HCT116 (cell line): Measurements from ENCODE around the gene MPV17. TPM values are rescaled to one million over a fixed set of nuclear protein-coding genes. Genes with fewer than 3 reads are reported as not detected.

ENCODE experiments used
- ATAC-seq: fragments of 200-7000 bp; cut with Tn5 transposase; 2 replicates; pipeline ENCODE4 v1.9.1; 2020; ENCODE audit warnings: mild to moderate bottlenecking, moderate library complexity
- BruUV-seq: library from RNA; stranded (reverse); fragments of 400-500 nt; replicated peaks from 2 replicates; lab custom pipeline; 2021; lab: Mats Ljungman, UMichigan
- CTCF ChIA-PET: fragments of 300-600 bp; sonication (Branson Sonifier 250); formaldehyde crosslinking; loops from one replicate; lab custom pipeline; 2021; ENCODE audit warnings: antibody characterized with exemption; lab: Charles Lee
- POLR2A ChIA-PET: fragments of 300-600, 350-600 bp; sonication (Branson Sonifier 250); formaldehyde crosslinking; loops from one replicate; lab custom pipeline; 2021; ENCODE audit warnings: antibody characterized with exemption; lab: Charles Lee
- RAD21 ChIA-PET, 2 experiments: fragments of 300-600 bp; sonication (Branson Sonifier 250); formaldehyde crosslinking; loops; one replicate each; lab custom pipeline; 2023; ENCODE audit warnings: low total read pairs in 2 of 2; ENCODE audit not compliant: uncharacterized antibody in 2 of 2, unreplicated experiment in 2 of 2, low non-redundant PET in 1 of 2; lab: Charles Lee
- DNase-seq: peaks from one replicate; pipeline ENCODE4 v3.0.0-alpha.2; 2010; ENCODE audit warnings: low read depth, low spot score
- H2AFZ ChIP-seq: fragments of 200-600 bp; shearing (Covaris generic), sonication (generic); 2 replicates; pipeline ENCODE4 v1.6.1; 2017; ENCODE audit warnings: low read depth, mixed run types, mixed read lengths, antibody characterized with exemption, low read length; ENCODE audit not compliant: poor library complexity, severe bottlenecking
- H3K27ac ChIP-seq: 2 replicates; pipeline ENCODE4 v1.5.1; 2012; ENCODE audit warnings: low read depth, low read length
- H3K27me3 ChIP-seq: fragments of 200-600 bp; sonication (generic); 2 replicates; pipeline ENCODE4 v1.6.1; 2016; ENCODE audit warnings: mixed run types, low read length, mixed read lengths; ENCODE audit not compliant: insufficient read depth
- H3K36me3 ChIP-seq, 2 experiments: fragments of 200-500 bp in 1 of 2; fragments of 200-600 bp in 1 of 2; sonication (Bioruptor generic) in 1 of 2; sonication (generic) in 1 of 2; 2 replicates each; pipeline versions ENCODE4 v1.5.1 to v1.6.1; 2014 to 2016; ENCODE audit warnings: low read length in 2 of 2, inconsistent platforms in 1 of 2, mixed read lengths in 1 of 2, mixed run types in 1 of 2; ENCODE audit not compliant: insufficient read depth in 2 of 2, control insufficient read depth in 1 of 2
- H3K4me1 ChIP-seq, 2 experiments: fragments of 200-600 bp in 1 of 2; sonication (generic) in 1 of 2; 2 replicates each; pipeline versions ENCODE4 v1.5.1 to v1.6.1; 2012 to 2017; ENCODE audit warnings: low read length in 2 of 2, inconsistent platforms in 1 of 2, mild to moderate bottlenecking in 1 of 2, mixed read lengths in 1 of 2, mixed run types in 1 of 2, moderate library complexity in 1 of 2; ENCODE audit not compliant: insufficient read depth in 2 of 2, control insufficient read depth in 1 of 2
- H3K4me2 ChIP-seq: fragments of 200-600 bp; sonication (generic); 2 replicates; pipeline ENCODE4 v1.6.1; 2017; ENCODE audit warnings: mixed run types, low read length, mixed read lengths
- H3K4me3 ChIP-seq, 2 experiments: fragments of 200-600 bp in 1 of 2; sonication (generic) in 1 of 2; replicated peaks in 1 of 2; 2 replicates each; pipeline ENCODE4 v1.5.1; 2011 to 2016; ENCODE audit warnings: low read length in 2 of 2, control low read depth in 1 of 2, low read depth in 1 of 2, mild to moderate bottlenecking in 1 of 2, mixed read lengths in 1 of 2, mixed run types in 1 of 2
- H3K79me2 ChIP-seq: fragments of 200-600 bp; sonication (generic); 2 replicates; pipeline ENCODE4 v1.6.1; 2017; ENCODE audit warnings: mild to moderate bottlenecking, mixed run types, low read length, moderate library complexity, mixed read lengths; ENCODE audit not compliant: insufficient read depth
- H3K9ac ChIP-seq: fragments of 200-600 bp; sonication (generic); 2 replicates; pipeline ENCODE4 v1.6.1; 2016; ENCODE audit warnings: low read length, mixed read lengths
- H3K9me2 ChIP-seq: fragments of 200-600 bp; sonication (generic), shearing (Covaris generic); 2 replicates; pipeline ENCODE4 v1.6.1; 2017; ENCODE audit warnings: mixed run types, mild to moderate bottlenecking, moderate library complexity; ENCODE audit not compliant: insufficient read depth
- H3K9me3 ChIP-seq, 2 experiments: fragments of 200-500 bp in 1 of 2; fragments of 200-600 bp in 1 of 2; sonication (Bioruptor generic) in 1 of 2; sonication (generic) in 1 of 2; 2 replicates each; pipeline ENCODE4 v1.6.1; 2014 to 2017; ENCODE audit warnings: low read length in 2 of 2, mixed read lengths in 2 of 2, inconsistent platforms in 1 of 2, low read depth in 1 of 2, mild to moderate bottlenecking in 1 of 2, mixed run types in 1 of 2, moderate library complexity in 1 of 2; ENCODE audit not compliant: control insufficient read depth in 1 of 2, insufficient read depth in 1 of 2
- H4K20me1 ChIP-seq: fragments of 200-600 bp; sonication (generic), shearing (Covaris generic); 2 replicates; pipeline ENCODE4 v1.6.1; 2017; ENCODE audit warnings: mixed run types, mild to moderate bottlenecking, moderate library complexity; ENCODE audit not compliant: insufficient read depth
- CBX3 ChIP-seq: IDR thresholded peaks from 2 replicates; pipeline ENCODE4 v1.6.1; 2012; ENCODE audit warnings: low read depth
- CEBPB ChIP-seq: IDR thresholded peaks from 2 replicates; pipeline ENCODE4 v1.6.1; 2012; ENCODE audit warnings: low read depth
- EGR1 ChIP-seq: IDR thresholded peaks from 2 replicates; pipeline ENCODE4 v1.6.1; 2012; ENCODE audit warnings: low read depth
- ELF1 ChIP-seq: IDR thresholded peaks from 2 replicates; pipeline ENCODE4 v1.6.1; 2012; ENCODE audit warnings: low read depth, borderline replicate concordance
- FOSL1 ChIP-seq: IDR thresholded peaks from 2 replicates; pipeline ENCODE4 v1.6.1; 2012; ENCODE audit warnings: low read depth
- RAD21 ChIP-seq: IDR thresholded peaks from 2 replicates; pipeline ENCODE4 v1.6.1; 2012; ENCODE audit warnings: low read depth, mild to moderate bottlenecking
- SRF ChIP-seq: IDR thresholded peaks from 2 replicates; pipeline ENCODE4 v1.6.1; 2012; ENCODE audit warnings: low read depth
- TCF7L2 ChIP-seq: IDR thresholded peaks from 2 replicates; pipeline ENCODE4 v1.7.0; 2011; ENCODE audit warnings: borderline replicate concordance, inconsistent platforms; ENCODE audit not compliant: insufficient read depth, insufficient read length; ENCODE audit errors: extremely low read depth
- YY1 ChIP-seq: IDR thresholded peaks from 2 replicates; pipeline ENCODE4 v1.6.1; 2011; ENCODE audit warnings: low read length, low read depth, moderate library complexity, mild to moderate bottlenecking; ENCODE audit not compliant: insufficient replicate concordance; ENCODE audit errors: extremely low read depth
- ZFX ChIP-seq: fragments of 450-650 bp; IDR thresholded peaks from 2 replicates; pipeline ENCODE4 v1.6.1; 2017
- intact Hi-C: fragments of 100-400 bp; cut with micrococcal nuclease; formaldehyde crosslinking; loops from 2 replicates; pipeline ENCODE4 v1.10.0; 2022
- total RNA-seq: library from RNA; stranded (reverse); gene quantifications from one replicate; pipeline ENCODE4 v1.2.1, GENCODE V29; 2021; ENCODE audit not compliant: unreplicated experiment
- TF ChIP-seq, protein P1 (sequence below), 3 experiments: fragments of 200-600 bp in 1 of 3; sonication (generic) in 1 of 3; IDR thresholded peaks in 2 of 3; conservative IDR thresholded peaks in 1 of 3; 2 replicates each; pipeline ENCODE4 v1.5.1; 2012 to 2017; ENCODE audit warnings: low read depth in 2 of 3, low read length in 2 of 3, antibody characterized with exemption in 1 of 3, borderline replicate concordance in 1 of 3, control low read depth in 1 of 3, mild to moderate bottlenecking in 1 of 3, mixed read lengths in 1 of 3, mixed run types in 1 of 3, moderate library complexity in 1 of 3; ENCODE audit not compliant: insufficient read depth in 1 of 3
- TF ChIP-seq, protein P2 (sequence below): IDR thresholded peaks from 2 replicates; pipeline ENCODE4 v1.6.1; 2011; ENCODE audit warnings: mild to moderate bottlenecking, low read length, moderate library complexity; ENCODE audit not compliant: insufficient replicate concordance; ENCODE audit errors: extremely low read depth

The MPV17 gene
- total RNA-seq, 1 experiment from 2014 or later = 55.4 TPM

DNA sequence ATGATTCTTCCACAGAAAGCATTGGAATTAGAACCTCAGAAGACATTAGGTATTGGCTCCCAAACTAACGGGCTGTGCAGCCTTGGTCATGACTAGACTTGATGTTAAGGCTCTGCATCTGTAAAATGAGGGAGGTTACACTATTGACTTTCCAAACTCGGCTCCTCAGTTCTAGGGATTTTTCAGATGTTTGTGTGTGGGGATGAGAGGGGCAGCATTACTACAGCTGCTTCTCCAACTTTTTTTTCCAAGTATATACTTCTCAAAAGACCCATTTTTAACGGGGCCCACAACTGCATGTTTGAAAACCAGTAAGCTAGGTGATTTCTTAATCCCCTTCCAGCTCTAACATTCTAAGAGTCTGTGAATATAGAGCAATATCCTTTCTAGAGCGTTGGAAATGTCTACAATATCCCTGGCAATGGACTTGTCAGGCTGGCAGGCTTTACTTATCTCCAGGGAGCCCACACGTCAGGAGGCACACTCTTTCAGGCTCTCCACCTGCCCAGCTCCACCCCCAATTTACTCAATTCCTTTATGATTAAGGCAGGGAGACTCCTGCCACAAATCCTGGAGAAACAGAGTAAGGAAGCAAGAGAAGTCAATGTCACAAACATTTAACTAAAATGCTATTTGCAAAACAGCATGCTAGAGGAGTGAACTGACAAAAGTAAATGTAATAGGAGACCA lies 844 bp upstream of the MPV17 start:
- no peak for ATAC-seq
- BruUV-seq = no TSS peak
- Histone ChIP-seq H3K4me2 (peak overlapping the region; percentile 87), H3K4me1 (peaks cover 24 to 40% of the 10 kb centered on the region in 2 experiments), H3K9me2 (no peaks in the 10 kb centered on the region), H3K27me3 (no peaks in the 10 kb centered on the region), H4K20me1 (no peaks in the 10 kb centered on the region), H3K9ac (peak overlapping the region; percentile 92), H3K79me2 (peaks cover 15% of the 10 kb centered on the region), H3K36me3 (peaks cover 11 to 14% of the 10 kb centered on the region in 2 experiments; a peak in 3 of 4 replicates), H3K9me3 (no peaks in the 10 kb centered on the region), H3K27ac (peak overlapping the region; percentile 90), H3K4me3 (peak overlapping the region; percentile 85 to 90), H2AFZ (no peak overlapping the region)
- CTCF ChIA-PET = interaction anchor here (1.3 kb wide), 1 partner anchor 44 kb away, joined by 4 read pairs; no protein-coding TSS in a partner anchor
- DNase-seq = no peak
- intact Hi-C loops = loop anchor here (1.0 to 5.0 kb wide), 3 partner anchors 34 to 61 kb away; partner anchors contain the start of genes EIF2B4, SLC30A3 and SNX17
- no peak for TF ChIP-seq ZFX
- TF ChIP-seq YY1 = no peak
- TF ChIP-seq FOSL1 = no peak
- TF ChIP-seq, protein P1, sequence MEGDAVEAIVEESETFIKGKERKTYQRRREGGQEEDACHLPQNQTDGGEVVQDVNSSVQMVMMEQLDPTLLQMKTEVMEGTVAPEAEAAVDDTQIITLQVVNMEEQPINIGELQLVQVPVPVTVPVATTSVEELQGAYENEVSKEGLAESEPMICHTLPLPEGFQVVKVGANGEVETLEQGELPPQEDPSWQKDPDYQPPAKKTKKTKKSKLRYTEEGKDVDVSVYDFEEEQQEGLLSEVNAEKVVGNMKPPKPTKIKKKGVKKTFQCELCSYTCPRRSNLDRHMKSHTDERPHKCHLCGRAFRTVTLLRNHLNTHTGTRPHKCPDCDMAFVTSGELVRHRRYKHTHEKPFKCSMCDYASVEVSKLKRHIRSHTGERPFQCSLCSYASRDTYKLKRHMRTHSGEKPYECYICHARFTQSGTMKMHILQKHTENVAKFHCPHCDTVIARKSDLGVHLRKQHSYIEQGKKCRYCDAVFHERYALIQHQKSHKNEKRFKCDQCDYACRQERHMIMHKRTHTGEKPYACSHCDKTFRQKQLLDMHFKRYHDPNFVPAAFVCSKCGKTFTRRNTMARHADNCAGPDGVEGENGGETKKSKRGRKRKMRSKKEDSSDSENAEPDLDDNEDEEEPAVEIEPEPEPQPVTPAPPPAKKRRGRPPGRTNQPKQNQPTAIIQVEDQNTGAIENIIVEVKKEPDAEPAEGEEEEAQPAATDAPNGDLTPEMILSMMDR (IDR thresholded peaks at IDR 0.05 in 2 of 3, conservative IDR thresholded peaks at IDR 0.05 in 1 of 3; ENCODE audit: borderline replicate concordance in 1 of 3, insufficient read depth in 1 of 3, low read depth in 2 of 3, low read length in 2 of 3) = no peak
- no peak for TF ChIP-seq CEBPB
- TF ChIP-seq, protein P2, sequence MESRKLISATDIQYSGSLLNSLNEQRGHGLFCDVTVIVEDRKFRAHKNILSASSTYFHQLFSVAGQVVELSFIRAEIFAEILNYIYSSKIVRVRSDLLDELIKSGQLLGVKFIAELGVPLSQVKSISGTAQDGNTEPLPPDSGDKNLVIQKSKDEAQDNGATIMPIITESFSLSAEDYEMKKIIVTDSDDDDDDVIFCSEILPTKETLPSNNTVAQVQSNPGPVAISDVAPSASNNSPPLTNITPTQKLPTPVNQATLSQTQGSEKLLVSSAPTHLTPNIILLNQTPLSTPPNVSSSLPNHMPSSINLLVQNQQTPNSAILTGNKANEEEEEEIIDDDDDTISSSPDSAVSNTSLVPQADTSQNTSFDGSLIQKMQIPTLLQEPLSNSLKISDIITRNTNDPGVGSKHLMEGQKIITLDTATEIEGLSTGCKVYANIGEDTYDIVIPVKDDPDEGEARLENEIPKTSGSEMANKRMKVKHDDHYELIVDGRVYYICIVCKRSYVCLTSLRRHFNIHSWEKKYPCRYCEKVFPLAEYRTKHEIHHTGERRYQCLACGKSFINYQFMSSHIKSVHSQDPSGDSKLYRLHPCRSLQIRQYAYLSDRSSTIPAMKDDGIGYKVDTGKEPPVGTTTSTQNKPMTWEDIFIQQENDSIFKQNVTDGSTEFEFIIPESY = no peak
- no peak for TF ChIP-seq ELF1
- TF ChIP-seq TCF7L2 = no peak
- TF ChIP-seq EGR1 = no peak
- no peak for TF ChIP-seq RAD21
- no peak for TF ChIP-seq SRF
- TF ChIP-seq CBX3 = no peak
- RAD21 ChIA-PET = no interaction called here
- POLR2A ChIA-PET = interaction anchor here (1.3 kb wide), 1 partner anchor 46 kb away, joined by 4 read pairs; the partner anchor contains the start of gene EIF2B4
